B cell (primary cell): ENCODE measurements around the gene ROPN1B. TPM values are rescaled to one million over a fixed set of nuclear protein-coding genes. Genes with fewer than 3 reads are reported as not detected.

Experiments
- ATAC-seq: fragments of 200-7000 bp; cut with Tn5 transposase; one replicate; pipeline ENCODE4 v1.10.0; 2021; ENCODE audit warnings: low read depth, mild to moderate bottlenecking, moderate number of reproducible peaks, moderate library complexity
- CTCF ChIA-PET: fragments of 350-600 bp; sonication (Branson Sonifier 250); formaldehyde crosslinking; loops from one replicate; lab custom pipeline; 2021; ENCODE audit warnings: antibody characterized with exemption, inconsistent platforms; lab: Charles Lee
- POLR2A ChIA-PET: fragments of 350-600 bp; sonication (Branson Sonifier 250); formaldehyde crosslinking; loops from one replicate; lab custom pipeline; 2021; ENCODE audit warnings: antibody characterized with exemption; lab: Charles Lee
- DNase-seq: peaks from one replicate; pipeline ENCODE4 v3.0.0; 2013
- H2AFZ ChIP-seq: 2 replicates; pipeline ENCODE4 v1.6.1; 2012; ENCODE audit warnings: mild to moderate bottlenecking, low read depth, low read length; ENCODE audit not compliant: insufficient read depth, poor library complexity, severe bottlenecking
- H3K27ac ChIP-seq, 2 donors: 1 replicate in 1 of 2; 2 replicates in 1 of 2; pipeline ENCODE4 v1.5.1; 2012 to 2013; ENCODE audit warnings: low read length in 2 of 2, mild to moderate bottlenecking in 2 of 2, moderate library complexity in 1 of 2
- H3K27me3 ChIP-seq, 4 experiments: fragments of 200-600 bp in 1 of 4; sonication (generic) in 1 of 4; replicated peaks in 1 of 4; 1 replicate in 2 of 4; 2 replicates in 2 of 4; pipeline versions ENCODE4 v1.6.1 to v1.7.0; 2013 to 2016; ENCODE audit warnings: low read length in 3 of 4, mild to moderate bottlenecking in 2 of 4, mixed read lengths in 1 of 4, moderate library complexity in 1 of 4; ENCODE audit not compliant: insufficient read depth in 4 of 4, control insufficient read depth in 3 of 4; ENCODE audit errors: control extremely low read depth in 1 of 4
- H3K36me3 ChIP-seq, 2 experiments: replicated peaks in 1 of 2; 1 replicate in 1 of 2; 2 replicates in 1 of 2; pipeline versions ENCODE4 v1.6.1 to v1.7.1; 2013; ENCODE audit warnings: low read length in 1 of 2; ENCODE audit not compliant: insufficient read depth in 2 of 2, control insufficient read depth in 1 of 2; ENCODE audit errors: control extremely low read depth in 1 of 2, extremely low read depth in 1 of 2
- H3K4me1 ChIP-seq, 2 donors: fragments of 200-600 bp in 1 of 2; sonication (generic) in 1 of 2; 1 replicate in 1 of 2; 2 replicates in 1 of 2; pipeline versions ENCODE4 v1.5.1 to v1.6.1; 2013 to 2017; ENCODE audit warnings: low read length in 2 of 2; ENCODE audit not compliant: control insufficient read depth in 2 of 2, insufficient read depth in 2 of 2
- H3K4me2 ChIP-seq: replicated peaks from 2 replicates; pipeline ENCODE3; 2012; ENCODE audit warnings: mild to moderate bottlenecking, low read depth, low read length; ENCODE audit not compliant: poor library complexity, severe bottlenecking
- H3K4me3 ChIP-seq, 5 experiments: fragments of 200-600 bp in 1 of 5; sonication (generic) in 1 of 5; 1 replicate in 3 of 5; 2 replicates in 2 of 5; pipeline versions ENCODE4 v1.5.1 to v1.7.0; 2011 to 2016; ENCODE audit warnings: low read length in 4 of 5, mild to moderate bottlenecking in 4 of 5, low read depth in 2 of 5, control low read depth in 1 of 5, moderate library complexity in 1 of 5; ENCODE audit not compliant: insufficient read depth in 1 of 5; ENCODE audit errors: control extremely low read depth in 1 of 5, extremely low read depth in 1 of 5
- H3K79me2 ChIP-seq: fragments of 200-600 bp; sonication (generic); one replicate; pipeline ENCODE4 v1.6.0; 2016; ENCODE audit warnings: low read length; ENCODE audit not compliant: control insufficient read depth, insufficient read depth
- H3K9ac ChIP-seq: fragments of 200-600 bp; sonication (generic); 2 replicates; pipeline ENCODE4 v1.6.1; 2017; ENCODE audit warnings: mild to moderate bottlenecking, low read length, moderate library complexity
- H3K9me3 ChIP-seq, 3 donors: one replicate each; pipeline versions ENCODE4 v1.6.1 to v1.7.1; 2013; ENCODE audit warnings: low read length in 2 of 3; ENCODE audit not compliant: control insufficient read depth in 2 of 3, insufficient read depth in 1 of 3; ENCODE audit errors: control extremely low read depth in 1 of 3
- H4K20me1 ChIP-seq: 2 replicates; pipeline ENCODE4 v1.6.0; 2012; ENCODE audit warnings: mild to moderate bottlenecking, low read length; ENCODE audit not compliant: insufficient read depth, control insufficient read depth, poor library complexity, severe bottlenecking
- H3K27ac Mint-ChIP-seq: one replicate; pipeline ENCODE4 v1.8.0; 2021; ENCODE audit warnings: mixed read lengths
- H3K27me3 Mint-ChIP-seq: one replicate; pipeline ENCODE4 v1.8.0; 2021; ENCODE audit warnings: mixed read lengths
- H3K4me1 Mint-ChIP-seq: one replicate; pipeline ENCODE4 v1.8.0; 2021; ENCODE audit warnings: mixed read lengths
- H3K4me3 Mint-ChIP-seq: one replicate; pipeline ENCODE4 v1.8.0; 2021; ENCODE audit warnings: mixed read lengths
- H3K9me3 Mint-ChIP-seq: one replicate; pipeline ENCODE4 v1.8.0; 2022; ENCODE audit warnings: mixed read lengths; ENCODE audit not compliant: insufficient read depth
- CTCF ChIP-seq: fragments of 200-600 bp; IDR thresholded peaks from one replicate; pipeline ENCODE4 v1.8.0; 2022; ENCODE audit warnings: antibody characterized with exemption, mild to moderate bottlenecking
- EZH2 ChIP-seq: IDR thresholded peaks from 2 replicates; pipeline ENCODE4 v1.6.1; 2012; ENCODE audit warnings: borderline replicate concordance, low read depth, mild to moderate bottlenecking, moderate library complexity, low read length; ENCODE audit not compliant: insufficient read depth, poor library complexity, severe bottlenecking
- WGBS: methylation state at CpG from one replicate; pipeline ENCODE4 v1.1.5; 2013; ENCODE audit warnings: missing lambda C conversion rate; ENCODE audit not compliant: insufficient coverage; 5-methylcytosine and 5-hydroxymethylcytosine counted together
- intact Hi-C: fragments of 100-400 bp; cut with micrococcal nuclease; formaldehyde crosslinking; loops from one replicate; pipeline ENCODE4 v1.10.0; 2022
- polyA plus RNA-seq: library from polyadenylated mRNA; depleted of rRNA; stranded (reverse); fragments of >200 nt; gene quantifications from 2 replicates; pipeline ENCODE4 v1.2.3, GENCODE V29; 2012
- total RNA-seq, 2 donors: library from RNA; stranded (reverse); fragments of 120-200 nt in 1 of 2; gene quantifications; 1 replicate in 1 of 2; 2 replicates in 1 of 2; pipeline versions ENCODE4 v1.2.3 to v1.2.4, GENCODE V29; 2013 to 2022

Gene ROPN1B
- total and polyA plus RNA-seq, 2 donors (not counting 1 experiment from before 2014, with no cell fraction given), result not detected

GRCh38 chr3:125957674-125958510 lies 11.1 kb upstream of the ROPN1B start:
- 23% methylated on average over 64 of the region's 75 CpGs for WGBS
- no peaks in the 10 kb centered on the region for H3K79me2 ChIP-seq
- H4K20me1 ChIP-seq, result no peaks in the 10 kb centered on the region
- no peaks in the 10 kb centered on the region for H3K36me3 ChIP-seq
- Mint-ChIP-seq H3K27me3 (peaks cover 34% of the 10 kb centered on the region), H3K27ac (no peak overlapping the region), H3K4me1 (no peaks in the 10 kb centered on the region), H3K9me3 (no peaks in the 10 kb centered on the region), H3K4me3 (no peak overlapping the region)
- no peak overlapping the region for H3K4me2 ChIP-seq
- no peak overlapping the region for H2AFZ ChIP-seq
- peaks cover 0 to 25% (median 5%) of the 10 kb centered on the region in 4 experiments for H3K27me3 ChIP-seq
- no peak overlapping the region for H3K27ac ChIP-seq
- CTCF ChIA-PET, result no interaction called here
- H3K4me3 ChIP-seq, result no peak overlapping the region
- TF ChIP-seq EZH2 (no peak), CTCF (no peak)
- intact Hi-C loops, result no loop called here
- peaks cover 0 to 15% (median 1%) of the 10 kb centered on the region in 3 donors for H3K9me3 ChIP-seq
- POLR2A ChIA-PET, result no interaction called here
- no peak overlapping the region for H3K9ac ChIP-seq
- DNase-seq (no peak), ATAC-seq (no peak)
- no peaks in the 10 kb centered on the region for H3K4me1 ChIP-seq
